Peyer's patch (tissue), 4 donors: ENCODE measurements around the gene VTI1B. TPM values are rescaled to one million over a fixed set of nuclear protein-coding genes. Genes with fewer than 3 reads are reported as not detected.

Experiments
- DNase-seq, 3 donors: peaks; one replicate each; pipeline ENCODE4 v3.0.0-alpha.2; 2017 to 2019
- H3K27ac ChIP-seq, 4 donors: fragments of 200-600 bp; sonication (generic); one replicate each; pipeline ENCODE4 v1.5.1; 2016 to 2019
- H3K27me3 ChIP-seq, 2 donors: fragments of 200-600 bp; sonication (generic); one replicate each; pipeline ENCODE4 v1.5.1; 2019
- H3K36me3 ChIP-seq, 3 donors: fragments of 200-600 bp; sonication (generic); one replicate each; pipeline ENCODE4 v1.5.1; 2016 to 2019
- H3K4me1 ChIP-seq, 4 donors: fragments of 200-600 bp; sonication (generic); one replicate each; pipeline ENCODE4 v1.5.1; 2016 to 2019
- H3K4me3 ChIP-seq, 4 donors: fragments of 200-600 bp; sonication (generic); 1 replicate in 3 of 4; 2 replicates in 1 of 4; pipeline ENCODE4 v1.5.1; 2016 to 2019; ENCODE audit warnings: mild to moderate bottlenecking in 1 of 4
- H3K9me3 ChIP-seq, 4 donors: fragments of 200-600 bp; sonication (generic); one replicate each; pipeline ENCODE4 v1.5.1; 2016 to 2019; ENCODE audit warnings: mild to moderate bottlenecking in 1 of 4
- CTCF ChIP-seq, 6 experiments: fragments of 450-650 bp in 4 of 6; fragments of 200-600 bp in 2 of 6; sonication (generic) in 1 of 6; IDR thresholded peaks; one replicate each; pipeline ENCODE4 v1.5.1; 2017 to 2019; ENCODE audit warnings: antibody characterized with exemption in 6 of 6, mild to moderate bottlenecking in 3 of 6, moderate library complexity in 1 of 6
- POLR2A ChIP-seq, 2 donors: fragments of 450-650 bp; IDR thresholded peaks; one replicate each; pipeline ENCODE4 v1.5.1; 2017; ENCODE audit warnings: antibody characterized with exemption in 2 of 2, mild to moderate bottlenecking in 2 of 2, moderate library complexity in 2 of 2
- total RNA-seq, 4 donors: library from RNA; depleted of rRNA; stranded (reverse); fragments of >200 nt; gene quantifications; one replicate each; pipeline ENCODE4 v1.1.0, GENCODE V29; 2016

The VTI1B gene
- total RNA-seq, 4 donors from 2014 or later, result 57.4 to 75.5 (median 63.3) TPM

GRCh38 chr14:67619446-67620216, 54.8 kb downstream of the VTI1B start, which contains the start of gene ARG2:
TSS of gene ARG2 (plus strand) at chr14:67619920. CDS start at chr14:67619978, 58 bp downstream.
- Histone ChIP-seq H3K9me3 (no peaks in the 10 kb centered on the region), H3K27me3 (no peaks in the 10 kb centered on the region), H3K4me3 (peak within 1 kb of the TSS; percentile 47 to 70 (median 54)), H3K27ac (peak within 1 kb of the TSS; percentile 58 to 81 (median 74)), H3K4me1 (peaks cover 0 to 28% (median 3%) of the 10 kb centered on the region in 4 donors), H3K36me3 (no peaks in the 10 kb centered on the region)
- peak; percentile 92 to 95 for TF ChIP-seq POLR2A (IDR thresholded peaks at IDR 0.05)
- peak in 2 of 6 experiments; percentile 2 to 16 for TF ChIP-seq CTCF (IDR thresholded peaks at IDR 0.05)
- DNase-seq, result peak; percentile 100

- Histone ChIP-seq H3K4me3 (no peak overlapping the region), H3K27ac (peak overlapping the region in 2 of 4 donors; percentile 58 to 81), H3K27me3 (no peaks in the 10 kb centered on the region), H3K4me1 (peaks cover 0 to 28% (median 3%) of the 10 kb centered on the region in 4 donors), H3K36me3 (no peaks in the 10 kb centered on the region), H3K9me3 (no peaks in the 10 kb centered on the region)
- TF ChIP-seq CTCF (IDR thresholded peaks at IDR 0.05) (peak; percentile 39 to 84 (median 74)), POLR2A (IDR thresholded peaks at IDR 0.05) (no peak)
- DNase-seq, result no peak
Observed at GRCh38 chr14:67618617-67619063, 55.8 kb downstream of the VTI1B start.

- Histone ChIP-seq H3K4me1 (no peaks in the 10 kb centered on the region), H3K27me3 (no peaks in the 10 kb centered on the region), H3K27ac (no peak overlapping the region), H3K36me3 (no peaks in the 10 kb centered on the region), H3K4me3 (no peak overlapping the region), H3K9me3 (no peaks in the 10 kb centered on the region)
- DNase-seq, result no peak
- TF ChIP-seq CTCF (IDR thresholded peaks at IDR 0.05), result no peak
- TF ChIP-seq POLR2A (IDR thresholded peaks at IDR 0.05), result no peak
Observed at GRCh38 chr14:67610491-67610890, 63.9 kb downstream of the VTI1B start.

GRCh38 chr14:67609642-67610310, 64.7 kb downstream of the VTI1B start:
- H3K27me3 ChIP-seq, result no peaks in the 10 kb centered on the region
- TF ChIP-seq POLR2A (IDR thresholded peaks at IDR 0.05), result no peak
- no peak overlapping the region for H3K27ac ChIP-seq
- H3K9me3 ChIP-seq, result no peaks in the 10 kb centered on the region
- no peak for DNase-seq
- H3K4me1 ChIP-seq, result no peaks in the 10 kb centered on the region
- no peaks in the 10 kb centered on the region for H3K36me3 ChIP-seq
- no peak overlapping the region for H3K4me3 ChIP-seq

- H3K36me3 ChIP-seq, result no peaks in the 10 kb centered on the region
- no peaks in the 10 kb centered on the region for H3K9me3 ChIP-seq
- no peaks in the 10 kb centered on the region for H3K27me3 ChIP-seq
- TF ChIP-seq CTCF (IDR thresholded peaks at IDR 0.05), result no peak
- no peak for TF ChIP-seq POLR2A (IDR thresholded peaks at IDR 0.05)
- no peaks in the 10 kb centered on the region for H3K4me1 ChIP-seq
- H3K27ac ChIP-seq, result no peak overlapping the region
- no peak for DNase-seq
- no peak overlapping the region for H3K4me3 ChIP-seq
Observed at GRCh38 chr14:67607646-67608045, 66.8 kb downstream of the VTI1B start.
